Activated naive CD4-positive, alpha-beta T cell treated with anti-CD3 and anti-CD28 coated beads, Interleukin-2, amount 50 U/mL, for 24 hours (primary cell): ENCODE measurements around the gene ADARB1.

Source experiments
- H3K27ac Mint-ChIP-seq: one replicate; pipeline ENCODE4 v1.8.0; 2021; ENCODE audit warnings: mild to moderate bottlenecking, mixed read lengths
- H3K27me3 Mint-ChIP-seq: one replicate; pipeline ENCODE4 v1.8.0; 2021; ENCODE audit warnings: mixed read lengths
- H3K36me3 Mint-ChIP-seq: one replicate; pipeline ENCODE4 v1.8.0; 2021; ENCODE audit warnings: mixed read lengths
- H3K4me1 Mint-ChIP-seq: one replicate; pipeline ENCODE4 v1.8.0; 2021; ENCODE audit warnings: mixed read lengths
- H3K4me3 Mint-ChIP-seq: one replicate; pipeline ENCODE4 v1.8.0; 2021; ENCODE audit warnings: mild to moderate bottlenecking, mixed read lengths
- H3K9me3 Mint-ChIP-seq: one replicate; pipeline ENCODE4 v1.8.0; 2021; ENCODE audit warnings: mixed read lengths

The ADARB1 gene

DNA sequence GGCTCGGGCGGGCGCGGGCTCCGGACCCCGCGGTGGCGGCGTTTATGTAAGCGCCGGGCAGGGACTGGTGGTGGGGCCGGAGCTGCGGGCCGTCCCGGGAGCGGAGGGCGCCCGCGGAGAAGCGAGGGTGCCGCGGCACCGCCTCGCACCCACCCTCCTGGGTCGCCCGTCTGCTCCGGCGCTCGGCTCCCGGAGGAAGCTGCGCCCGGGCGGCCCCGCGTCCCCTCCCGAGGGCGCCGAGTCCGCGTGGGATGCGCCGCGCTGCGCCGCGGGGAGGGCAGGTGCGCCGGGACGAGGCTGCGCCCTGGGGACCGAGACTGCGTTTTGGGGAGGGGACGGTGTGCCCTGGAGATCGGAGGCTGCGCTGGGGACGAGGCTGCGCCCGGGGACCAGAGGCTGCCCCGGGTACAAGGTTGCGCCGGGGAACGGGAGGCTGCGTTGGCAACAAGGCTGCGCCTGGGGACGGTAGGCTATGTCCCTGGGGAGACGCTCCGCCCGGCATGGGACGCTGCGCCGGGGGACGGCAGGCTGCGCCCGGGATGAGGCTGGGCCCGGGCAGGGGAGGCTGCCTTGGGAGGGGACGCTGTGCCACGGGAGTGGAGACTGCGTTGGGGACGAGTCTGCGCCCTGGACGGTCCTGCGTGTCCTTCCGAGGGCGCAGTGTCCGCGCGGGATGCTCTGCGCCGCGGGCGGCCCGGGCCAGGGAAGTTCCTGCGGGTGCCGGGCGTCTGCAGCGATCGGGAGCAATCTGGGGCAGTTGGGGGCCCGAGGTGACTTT lies 627 bp downstream of the ADARB1 start:
- Mint-ChIP-seq H3K9me3 (peaks cover 10% of the 10 kb centered on the region), H3K4me3 (peak overlapping the region; percentile 89)

DNA sequence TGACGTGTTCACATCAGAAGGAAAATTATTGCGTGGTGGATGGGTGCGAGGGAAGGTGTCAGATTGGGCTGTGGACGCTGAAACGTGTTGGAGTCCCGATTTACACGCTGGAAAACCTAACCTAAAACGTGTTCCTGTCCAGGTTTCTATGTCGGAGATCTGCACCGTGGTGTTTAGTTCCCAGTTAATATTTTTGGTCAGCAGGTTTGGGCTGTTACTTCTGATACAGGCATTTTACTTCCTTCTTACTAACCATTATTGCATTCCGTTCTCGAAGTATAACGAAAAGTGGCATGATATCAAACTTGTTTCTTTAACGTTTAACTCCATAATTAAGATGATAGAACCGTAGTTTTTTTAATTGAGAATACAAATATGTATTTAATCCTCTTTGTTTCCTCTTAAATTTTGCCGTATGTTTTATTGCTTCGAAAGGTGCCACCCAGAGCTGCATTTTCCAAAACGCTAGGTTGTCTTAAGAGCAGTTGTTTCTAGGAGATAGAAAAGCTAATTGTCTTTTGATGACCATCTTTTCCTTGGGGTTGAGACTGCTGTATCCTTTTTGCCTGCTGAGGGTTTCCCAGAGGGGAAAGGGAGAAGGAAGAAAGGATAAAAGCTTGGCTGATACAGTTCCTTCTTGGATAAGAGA lies 1.3 kb downstream of the ADARB1 start:
- H3K4me3 Mint-ChIP-seq = peak overlapping the region; percentile 89
- peaks cover 11% of the 10 kb centered on the region for H3K9me3 Mint-ChIP-seq
- H3K4me1 Mint-ChIP-seq = peaks cover 55% of the 10 kb centered on the region
- peak overlapping the region; percentile 89 for H3K27ac Mint-ChIP-seq
- no peaks in the 10 kb centered on the region for H3K27me3 Mint-ChIP-seq
- H3K36me3 Mint-ChIP-seq = peaks cover 3% of the 10 kb centered on the region

More for the DNA sequence above, 627 bp downstream of the ADARB1 start:
- H3K27me3 Mint-ChIP-seq = no peaks in the 10 kb centered on the region
- H3K27ac Mint-ChIP-seq = peak overlapping the region; percentile 89
- H3K36me3 Mint-ChIP-seq = peaks cover 2% of the 10 kb centered on the region
- H3K4me1 Mint-ChIP-seq = peaks cover 48% of the 10 kb centered on the region

DNA sequence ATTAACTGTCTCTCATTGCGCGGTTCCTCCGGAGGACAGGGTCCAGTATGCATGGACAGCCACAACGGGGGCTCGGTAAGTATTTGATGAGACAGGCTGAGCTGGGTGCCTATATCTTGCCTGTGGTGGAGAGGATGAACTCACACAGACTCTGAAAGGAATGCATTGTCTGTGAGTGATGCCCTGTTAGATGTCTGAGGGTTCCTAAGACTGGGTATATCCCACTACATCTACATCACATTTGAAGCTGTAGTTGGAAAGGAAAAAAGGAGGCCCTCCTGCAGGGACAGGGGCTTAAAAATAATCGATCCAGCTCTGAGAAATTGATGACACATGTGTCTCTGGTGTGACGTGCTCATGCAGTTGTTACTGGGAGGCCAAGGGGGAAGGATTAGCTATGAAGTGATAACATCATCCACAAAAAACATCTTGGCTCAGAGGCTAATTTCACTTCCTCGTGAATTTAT lies 1.9 kb downstream of the ADARB1 start:
- Mint-ChIP-seq H3K36me3 (peaks cover 3% of the 10 kb centered on the region), H3K4me1 (peaks cover 60% of the 10 kb centered on the region), H3K27ac (peak overlapping the region; percentile 89), H3K27me3 (no peaks in the 10 kb centered on the region), H3K9me3 (peaks cover 11% of the 10 kb centered on the region), H3K4me3 (peak overlapping the region; percentile 89)

DNA sequence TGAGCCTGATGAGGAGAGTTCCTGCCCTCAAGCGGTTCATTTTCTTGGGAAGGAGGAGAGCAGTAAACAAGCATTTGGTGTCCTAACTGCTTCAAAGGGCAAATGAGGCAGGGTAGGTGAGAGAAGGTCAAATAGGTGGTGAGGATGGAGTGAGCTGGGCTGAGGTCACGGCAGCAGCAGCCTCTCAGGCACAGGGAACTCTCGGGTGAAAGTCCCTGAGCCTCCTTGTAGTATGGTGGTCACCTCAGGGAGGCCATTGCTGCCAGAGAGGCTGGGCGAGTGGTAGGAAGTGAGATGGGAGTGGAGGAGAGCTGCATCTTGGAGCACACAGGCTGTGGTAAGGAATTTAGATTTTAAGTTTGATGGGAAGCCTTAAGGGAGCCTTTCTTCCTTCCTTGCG lies 4.0 kb downstream of the ADARB1 start:
- H3K9me3 Mint-ChIP-seq = peaks cover 11% of the 10 kb centered on the region
- H3K4me3 Mint-ChIP-seq = peak overlapping the region; percentile 69
- no peaks in the 10 kb centered on the region for H3K27me3 Mint-ChIP-seq
- H3K27ac Mint-ChIP-seq = peak overlapping the region; percentile 98
- H3K4me1 Mint-ChIP-seq = peaks cover 81% of the 10 kb centered on the region
- H3K36me3 Mint-ChIP-seq = peaks cover 7% of the 10 kb centered on the region

DNA sequence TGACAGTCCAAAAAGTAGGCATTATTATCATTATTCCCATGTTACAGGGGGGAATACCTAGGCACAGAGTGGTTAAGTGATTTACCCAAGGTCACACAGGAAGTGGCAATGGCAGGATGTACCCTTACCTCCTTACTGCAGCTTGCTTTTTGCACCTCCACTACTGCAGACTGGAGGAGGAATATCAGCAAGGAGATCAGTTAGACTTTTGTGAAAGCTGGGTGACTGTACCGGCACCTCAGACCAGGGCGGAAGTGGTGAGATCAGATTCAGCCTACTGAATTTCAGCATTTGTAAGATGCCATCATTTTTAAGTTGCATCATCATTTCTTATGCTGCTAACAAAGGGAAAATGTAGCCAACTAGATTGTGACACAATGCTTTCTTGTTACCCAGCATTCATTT lies 4.5 kb downstream of the ADARB1 start:
- H3K27ac Mint-ChIP-seq = peak overlapping the region; percentile 98
- peaks cover 82% of the 10 kb centered on the region for H3K4me1 Mint-ChIP-seq
- H3K9me3 Mint-ChIP-seq = peaks cover 11% of the 10 kb centered on the region

DNA sequence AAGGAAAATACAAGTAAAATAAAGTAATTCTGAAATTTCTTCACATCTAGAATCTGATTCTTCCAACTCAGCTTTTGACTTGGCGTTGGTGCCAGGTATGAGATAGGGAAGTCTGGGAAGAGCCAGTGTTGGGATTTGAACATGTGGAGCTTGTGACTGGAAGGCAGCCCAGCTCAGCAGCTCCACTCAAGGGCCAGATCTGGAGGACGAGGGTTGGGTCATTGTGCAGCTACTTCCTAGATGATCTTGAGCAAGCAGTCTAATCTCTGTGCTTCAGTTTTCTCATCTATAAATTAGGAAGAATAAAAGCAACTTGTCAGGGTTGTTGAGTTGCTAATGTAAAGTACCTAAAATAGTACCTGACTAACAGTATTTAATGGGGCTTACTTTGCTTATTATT lies 5.0 kb downstream of the ADARB1 start:
- H3K27me3 Mint-ChIP-seq = no peaks in the 10 kb centered on the region
- H3K4me1 Mint-ChIP-seq = peaks cover 87% of the 10 kb centered on the region
- H3K9me3 Mint-ChIP-seq = peaks cover 11% of the 10 kb centered on the region
- H3K36me3 Mint-ChIP-seq = peaks cover 7% of the 10 kb centered on the region
- peak overlapping the region; percentile 73 for H3K4me3 Mint-ChIP-seq
- H3K27ac Mint-ChIP-seq = peak overlapping the region; percentile 98

More for the DNA sequence above, 4.5 kb downstream of the ADARB1 start:
- H3K27me3 Mint-ChIP-seq = no peaks in the 10 kb centered on the region
- peak overlapping the region; percentile 73 for H3K4me3 Mint-ChIP-seq
- peaks cover 7% of the 10 kb centered on the region for H3K36me3 Mint-ChIP-seq

DNA sequence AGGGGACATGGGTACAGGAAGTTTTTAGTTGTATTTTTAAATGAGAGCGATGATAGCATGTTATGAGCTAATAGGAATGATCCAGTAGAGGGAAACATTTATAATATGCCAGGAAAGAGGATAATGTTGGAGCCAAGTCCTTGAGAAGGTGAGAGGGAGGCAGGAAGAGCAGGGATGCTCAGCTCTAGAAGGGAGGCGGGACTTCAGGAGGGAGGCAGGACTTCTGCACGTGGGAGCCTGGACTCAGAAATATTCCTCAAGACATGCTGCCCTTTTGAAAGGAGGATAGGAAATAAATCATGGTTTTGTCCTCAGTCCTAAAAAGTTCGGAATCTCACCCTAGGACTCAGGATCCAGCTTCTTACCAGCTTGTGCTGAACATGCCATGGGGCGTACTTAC lies 5.9 kb downstream of the ADARB1 start:
- H3K4me3 Mint-ChIP-seq = peak overlapping the region; percentile 73
- peaks cover 96% of the 10 kb centered on the region for H3K4me1 Mint-ChIP-seq
- peaks cover 11% of the 10 kb centered on the region for H3K9me3 Mint-ChIP-seq
- H3K27me3 Mint-ChIP-seq = no peaks in the 10 kb centered on the region
- H3K36me3 Mint-ChIP-seq = peaks cover 7% of the 10 kb centered on the region
- H3K27ac Mint-ChIP-seq = peak overlapping the region; percentile 98

DNA sequence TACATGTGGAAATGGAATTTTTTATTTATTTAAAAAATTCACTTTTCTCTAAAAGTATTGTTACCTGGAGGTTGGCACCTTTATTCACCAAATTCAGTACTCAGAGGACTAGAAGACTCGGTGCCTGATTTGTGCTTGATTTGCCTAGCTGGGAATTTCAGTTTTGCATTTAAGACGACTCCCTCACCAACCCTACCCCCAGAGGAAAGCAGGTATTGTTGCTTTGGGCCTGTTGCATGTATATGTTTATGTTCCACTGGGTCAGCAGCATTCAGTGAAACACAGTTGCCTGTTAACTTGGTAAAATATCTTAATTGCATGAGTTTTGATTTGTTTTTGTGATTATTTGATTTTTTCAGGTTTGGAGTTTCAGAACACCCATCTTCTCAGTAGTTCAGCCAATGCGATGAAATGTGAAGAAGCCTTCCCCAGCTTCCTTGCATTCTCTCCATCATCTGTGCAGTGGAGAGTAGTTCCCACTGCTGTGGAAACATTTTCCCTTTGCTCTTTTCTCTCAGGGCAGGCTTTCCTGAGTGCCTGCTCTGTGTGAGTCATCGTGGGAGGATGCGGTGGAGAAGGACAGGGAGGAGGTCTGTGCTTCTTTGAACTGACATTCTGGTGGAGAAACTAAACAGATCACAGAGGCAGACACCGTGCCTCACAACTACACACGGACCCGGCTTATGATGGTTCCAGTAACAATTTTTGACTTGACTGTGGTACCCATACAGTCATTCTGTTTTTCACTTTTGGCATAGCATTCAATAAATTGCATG lies 6.4 kb downstream of the ADARB1 start:
- Mint-ChIP-seq H3K36me3 (peaks cover 7% of the 10 kb centered on the region), H3K27ac (peak overlapping the region; percentile 92), H3K4me1 (peaks cover 98% of the 10 kb centered on the region), H3K4me3 (peak overlapping the region; percentile 61), H3K9me3 (peaks cover 11% of the 10 kb centered on the region), H3K27me3 (no peaks in the 10 kb centered on the region)

DNA sequence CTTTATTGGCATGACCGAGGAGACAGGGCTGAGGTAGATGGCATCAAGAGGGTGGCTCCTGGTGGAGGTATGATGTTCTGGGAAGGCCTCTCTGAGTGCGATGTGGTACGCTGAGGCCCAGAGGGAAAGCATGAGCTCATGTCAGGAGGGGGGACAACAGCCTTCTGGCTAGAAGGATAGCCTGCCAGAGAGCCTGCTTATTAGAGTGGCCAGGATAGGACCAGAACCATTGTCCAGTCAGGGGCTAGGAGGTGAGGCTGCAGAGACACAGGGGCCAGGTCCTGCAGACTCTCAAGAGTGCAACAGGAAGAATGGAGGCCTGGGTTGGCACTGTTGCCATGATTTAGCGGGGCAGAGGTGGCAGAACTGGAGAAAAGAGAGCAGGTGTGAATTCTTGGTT lies 7.3 kb downstream of the ADARB1 start:
- Mint-ChIP-seq H3K27me3 (no peaks in the 10 kb centered on the region), H3K4me3 (peak overlapping the region; percentile 61), H3K27ac (peak overlapping the region; percentile 92), H3K9me3 (peaks cover 11% of the 10 kb centered on the region), H3K36me3 (peaks cover 7% of the 10 kb centered on the region), H3K4me1 (peaks cover 98% of the 10 kb centered on the region)

DNA sequence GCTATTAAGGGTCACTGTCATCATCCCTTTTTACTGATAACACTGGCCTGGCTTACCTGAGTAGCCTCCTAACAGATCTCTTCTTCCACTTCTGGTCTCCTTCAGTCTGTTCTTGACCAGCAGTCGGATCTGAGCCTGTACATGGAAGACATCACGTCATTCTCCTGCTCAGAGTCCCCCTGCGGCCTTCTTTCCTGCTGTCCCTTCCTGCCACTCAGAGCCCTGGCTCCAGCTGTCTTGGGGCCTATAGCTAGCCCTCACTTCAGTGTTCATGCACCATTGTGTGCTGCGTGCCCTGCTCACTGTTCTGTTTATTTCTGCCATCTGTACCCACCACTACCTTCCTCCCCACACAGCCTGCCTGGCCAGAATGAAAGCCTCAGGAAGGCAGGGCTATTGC lies 8.4 kb downstream of the ADARB1 start:
- no peaks in the 10 kb centered on the region for H3K27me3 Mint-ChIP-seq
- peaks cover 99% of the 10 kb centered on the region for H3K4me1 Mint-ChIP-seq
- H3K27ac Mint-ChIP-seq = peak overlapping the region; percentile 92
- peaks cover 11% of the 10 kb centered on the region for H3K9me3 Mint-ChIP-seq
- H3K36me3 Mint-ChIP-seq = peaks cover 7% of the 10 kb centered on the region
- peak overlapping the region; percentile 42 for H3K4me3 Mint-ChIP-seq

DNA sequence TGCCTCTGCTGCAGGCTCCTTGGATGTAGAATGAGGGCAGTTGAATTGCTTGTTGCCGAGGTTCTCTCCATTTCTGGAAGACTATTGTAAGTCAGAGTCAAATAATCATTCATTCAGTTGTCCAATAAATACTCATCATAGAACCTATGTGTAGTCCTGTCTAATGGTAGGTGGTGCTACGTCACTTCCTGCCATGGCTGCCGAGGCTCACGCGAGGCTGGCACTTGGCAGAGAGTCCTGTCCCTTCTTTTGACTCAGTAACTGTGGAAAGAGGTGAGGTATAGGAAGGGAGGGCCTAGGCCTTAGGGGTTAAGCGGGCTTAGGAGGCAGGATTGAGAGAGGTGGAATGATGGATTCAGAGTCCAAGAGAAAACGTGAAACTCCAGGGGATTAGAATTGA lies 9.7 kb downstream of the ADARB1 start:
- Mint-ChIP-seq H3K4me3 (peak overlapping the region; percentile 40), H3K36me3 (peaks cover 7% of the 10 kb centered on the region), H3K27me3 (no peaks in the 10 kb centered on the region), H3K9me3 (peaks cover 10% of the 10 kb centered on the region), H3K4me1 (peaks cover 99% of the 10 kb centered on the region), H3K27ac (peak overlapping the region; percentile 92)

DNA sequence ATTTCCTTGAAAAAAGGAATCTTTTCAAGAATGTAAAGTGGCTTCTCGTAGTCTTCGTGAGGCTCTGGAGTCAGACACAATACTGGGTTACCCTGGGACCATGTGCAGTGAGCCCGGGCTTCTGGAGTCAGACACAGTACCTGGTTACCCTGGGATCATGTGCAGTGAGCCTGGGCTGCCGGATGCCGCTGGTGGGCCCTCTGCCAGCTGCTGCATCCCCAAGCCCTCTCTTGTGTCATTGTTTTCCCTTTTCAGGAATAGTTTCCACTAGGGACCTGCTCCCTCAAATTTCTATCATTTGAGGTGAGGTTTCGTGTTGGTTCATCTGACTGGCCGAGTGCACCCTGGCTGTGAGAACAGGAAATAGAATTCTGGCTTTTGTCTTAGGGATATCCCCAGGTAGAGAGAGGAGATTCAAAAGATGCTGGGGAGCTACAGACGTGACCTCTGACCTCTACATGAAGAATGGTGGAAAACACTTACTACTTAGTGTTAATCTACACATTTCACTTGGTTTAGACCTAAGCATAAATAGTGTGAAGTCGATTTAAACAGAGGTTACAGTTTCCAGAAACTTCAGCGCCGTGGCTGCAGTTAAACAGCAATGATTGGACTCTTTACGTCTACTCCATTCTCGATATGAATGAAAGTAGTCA lies 10.6 kb downstream of the ADARB1 start:
- H3K4me3 Mint-ChIP-seq = no peak overlapping the region
- H3K27me3 Mint-ChIP-seq = no peaks in the 10 kb centered on the region
- peak overlapping the region; percentile 69 for H3K27ac Mint-ChIP-seq
- H3K9me3 Mint-ChIP-seq = peaks cover 1% of the 10 kb centered on the region
- H3K4me1 Mint-ChIP-seq = peaks cover 96% of the 10 kb centered on the region
- peaks cover 5% of the 10 kb centered on the region for H3K36me3 Mint-ChIP-seq

DNA sequence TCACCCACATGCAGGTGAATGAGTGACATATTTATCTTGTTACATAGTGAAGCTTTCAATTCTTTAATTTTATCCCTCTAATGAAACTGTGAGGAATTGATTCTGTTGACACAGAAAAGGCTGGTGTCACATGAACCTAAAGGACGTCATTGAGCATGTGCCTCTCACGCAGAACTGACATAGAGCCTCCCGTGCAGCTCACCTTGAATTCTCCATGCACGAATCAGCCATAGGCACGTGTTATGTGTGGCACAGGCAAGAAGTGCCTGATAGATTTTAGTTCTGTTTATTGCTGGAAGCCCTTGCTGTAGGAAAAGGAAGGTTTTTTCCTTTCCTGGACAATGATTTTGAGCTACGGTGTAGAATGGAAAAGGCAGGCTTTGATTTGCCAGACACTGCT lies 11.3 kb downstream of the ADARB1 start:
- peaks cover 3% of the 10 kb centered on the region for H3K36me3 Mint-ChIP-seq

DNA sequence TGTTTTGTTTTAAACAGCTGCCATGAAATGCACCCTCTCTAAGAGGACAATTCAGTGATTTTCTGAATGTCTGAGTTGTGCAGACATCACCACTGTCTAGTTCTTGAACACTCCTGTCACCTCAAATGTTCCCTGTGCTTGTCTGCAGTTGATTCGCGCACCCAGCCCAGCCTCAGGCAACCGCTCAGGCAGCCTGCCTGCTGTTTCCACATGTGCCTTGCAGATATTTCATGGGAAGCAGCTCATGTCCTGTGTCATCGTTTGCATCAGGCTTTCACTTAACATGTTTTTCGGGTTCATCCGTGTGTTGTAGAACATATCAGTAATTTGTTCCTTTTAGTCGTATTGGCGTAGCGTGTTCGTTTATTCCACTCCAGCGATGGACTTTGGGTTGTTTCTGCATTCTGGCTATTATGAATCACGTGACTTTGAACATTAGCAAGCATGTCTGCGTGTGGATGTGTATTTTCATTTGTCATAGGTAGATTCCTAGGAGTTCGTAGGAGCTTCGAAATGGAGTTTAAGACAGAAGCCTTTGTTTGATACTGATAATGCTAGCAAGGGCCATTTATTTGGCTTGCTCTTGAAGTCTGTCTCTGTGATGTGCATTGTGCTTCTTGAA lies 12.1 kb downstream of the ADARB1 start:
- Mint-ChIP-seq H3K27me3 (no peaks in the 10 kb centered on the region), H3K27ac (peak overlapping the region; percentile 76), H3K4me3 (peak overlapping the region; percentile 28), H3K36me3 (peaks cover 3% of the 10 kb centered on the region), H3K9me3 (no peaks in the 10 kb centered on the region), H3K4me1 (peaks cover 97% of the 10 kb centered on the region)

More for the DNA sequence above, 11.3 kb downstream of the ADARB1 start:
- H3K27ac Mint-ChIP-seq = peak overlapping the region; percentile 8
- no peak overlapping the region for H3K4me3 Mint-ChIP-seq
- no peaks in the 10 kb centered on the region for H3K9me3 Mint-ChIP-seq
- peaks cover 97% of the 10 kb centered on the region for H3K4me1 Mint-ChIP-seq
- no peaks in the 10 kb centered on the region for H3K27me3 Mint-ChIP-seq
